Measurements from ENCODE around the gene ZMYM5.
A peak's percentile ranks its signal among the peaks of the same experiment; 100 is the strongest.
"Not testable (repeated sequence)": the region's sequence is repeated elsewhere in the genome, so short reads cannot be mapped to it uniquely, and the experiment has no call there.

Gene ZMYM5

DNA sequence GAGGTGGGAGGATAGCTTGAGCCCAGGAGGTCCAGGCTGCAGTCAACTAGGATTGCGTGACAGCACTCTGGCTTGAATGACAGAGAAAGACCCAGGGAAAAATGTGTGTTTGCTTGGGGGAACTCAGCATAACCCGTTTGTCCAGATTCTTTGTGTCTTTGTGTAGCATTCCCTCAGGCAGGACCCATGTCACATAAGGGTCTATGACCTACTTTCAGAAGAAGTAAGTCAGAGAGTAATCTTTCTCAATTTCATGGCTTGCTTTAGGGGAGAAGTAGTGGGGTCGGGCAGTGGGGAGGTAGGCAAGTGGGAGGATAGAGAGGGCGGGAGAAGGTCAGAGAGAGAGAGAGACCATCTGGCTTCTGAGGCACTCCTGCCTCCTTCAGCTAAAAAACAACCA lies 68.8 kb downstream of the ZMYM5 start:
- H3K4me3 Mint-ChIP-seq = no peak overlapping the region
- H3K9me3 Mint-ChIP-seq (ENCODE audit: low read depth) = no peaks in the 10 kb centered on the region
- H3K27ac Mint-ChIP-seq = no peak overlapping the region
- H3K36me3 Mint-ChIP-seq = peaks cover 3% of the 10 kb centered on the region
- no peaks in the 10 kb centered on the region for H3K27me3 Mint-ChIP-seq
- no peaks in the 10 kb centered on the region for H3K4me1 Mint-ChIP-seq (ENCODE audit: low read depth)

DNA sequence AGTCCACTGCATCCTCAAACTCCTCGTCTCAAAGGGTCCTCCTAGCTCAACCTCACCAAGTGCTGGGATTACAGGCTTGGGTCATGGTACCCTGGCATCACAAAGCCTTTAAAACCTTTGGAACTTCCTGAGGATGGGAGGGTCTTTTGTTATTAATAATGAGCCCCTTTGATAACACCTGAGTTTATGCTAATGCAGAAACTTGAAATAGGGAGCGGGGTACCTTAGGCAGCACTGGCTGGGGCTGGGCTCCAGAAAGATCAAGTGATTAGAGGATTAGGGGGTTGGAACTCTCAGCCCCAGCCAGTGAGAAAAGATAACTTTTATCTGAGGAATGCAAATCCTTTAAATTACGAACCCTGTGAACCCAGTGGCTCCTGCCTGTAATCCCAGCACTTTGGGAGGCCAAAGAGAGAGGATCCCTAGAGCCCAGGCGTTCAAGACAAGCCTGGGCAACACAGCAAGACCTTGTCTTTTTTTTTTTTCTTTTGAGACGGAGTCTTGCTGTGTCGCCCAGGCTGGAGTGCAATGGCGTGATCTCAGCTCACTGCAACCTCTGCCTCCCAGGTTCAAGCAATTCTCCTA lies 71.4 kb downstream of the ZMYM5 start:
- Mint-ChIP-seq H3K27ac (no peak overlapping the region), H3K4me3 (no peak overlapping the region), H3K4me1 (ENCODE audit: low read depth) (no peaks in the 10 kb centered on the region), H3K9me3 (ENCODE audit: low read depth) (no peaks in the 10 kb centered on the region), H3K36me3 (no peaks in the 10 kb centered on the region), H3K27me3 (no peaks in the 10 kb centered on the region)

DNA sequence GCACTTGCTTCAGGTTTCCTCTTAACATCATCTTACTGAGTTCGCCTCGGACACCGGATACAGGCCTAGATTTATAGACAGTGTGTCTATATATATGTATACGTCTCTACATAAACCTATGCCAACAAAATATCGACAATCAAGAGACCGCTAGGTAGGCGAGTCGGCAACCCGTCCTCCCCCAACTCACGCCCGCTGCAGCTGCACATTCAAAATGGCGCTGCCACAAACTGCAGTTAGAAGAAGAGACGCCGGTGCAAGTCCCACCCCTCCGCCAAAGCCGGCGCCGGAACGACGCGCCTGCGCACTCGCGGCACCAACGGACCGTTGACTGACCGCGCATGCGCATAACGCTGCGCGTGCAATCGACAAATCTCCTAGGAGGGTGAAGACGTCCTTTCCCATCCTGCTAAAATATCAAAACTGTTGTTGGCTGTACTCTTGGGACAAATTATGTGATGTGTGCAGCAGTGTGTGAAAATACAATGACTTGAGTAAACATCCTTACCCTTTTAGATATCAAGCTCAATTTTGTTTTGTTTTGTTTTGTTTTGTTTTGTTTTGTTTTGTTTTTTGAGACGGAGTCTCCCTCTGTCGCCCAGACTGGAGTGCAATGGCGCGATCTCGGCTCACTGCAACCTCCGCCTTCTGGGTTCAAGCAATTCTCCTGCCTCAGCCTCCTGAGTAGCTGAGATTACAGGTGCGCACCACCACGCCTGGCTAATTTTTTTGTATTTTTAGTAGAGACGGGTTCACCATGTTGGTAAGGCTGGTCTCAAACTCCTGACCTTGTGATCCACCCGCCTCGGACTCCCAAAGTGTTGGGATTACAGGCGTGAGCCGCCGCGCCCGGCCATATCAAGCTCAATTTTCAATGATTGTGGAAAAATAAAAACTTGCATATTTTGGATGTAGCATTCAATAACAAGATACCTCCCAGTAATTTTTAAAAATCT lies 80.4 kb downstream of the ZMYM5 start, which contains the start of gene PSPC1:
Gene PSPC1 (minus strand): TSS at position 219 of the 956 bp plus-strand sequence. CDS start 188 bp downstream, at position 31.
- not testable (repeated sequence) for H3K9me3 Mint-ChIP-seq (ENCODE audit: low read depth); H3K36me3 Mint-ChIP-seq; H3K27me3 Mint-ChIP-seq; H3K4me1 Mint-ChIP-seq (ENCODE audit: low read depth)
- Mint-ChIP-seq H3K4me3 (peak within 1 kb of the TSS; percentile 98), H3K27ac (peak within 1 kb of the TSS; percentile 99)

DNA sequence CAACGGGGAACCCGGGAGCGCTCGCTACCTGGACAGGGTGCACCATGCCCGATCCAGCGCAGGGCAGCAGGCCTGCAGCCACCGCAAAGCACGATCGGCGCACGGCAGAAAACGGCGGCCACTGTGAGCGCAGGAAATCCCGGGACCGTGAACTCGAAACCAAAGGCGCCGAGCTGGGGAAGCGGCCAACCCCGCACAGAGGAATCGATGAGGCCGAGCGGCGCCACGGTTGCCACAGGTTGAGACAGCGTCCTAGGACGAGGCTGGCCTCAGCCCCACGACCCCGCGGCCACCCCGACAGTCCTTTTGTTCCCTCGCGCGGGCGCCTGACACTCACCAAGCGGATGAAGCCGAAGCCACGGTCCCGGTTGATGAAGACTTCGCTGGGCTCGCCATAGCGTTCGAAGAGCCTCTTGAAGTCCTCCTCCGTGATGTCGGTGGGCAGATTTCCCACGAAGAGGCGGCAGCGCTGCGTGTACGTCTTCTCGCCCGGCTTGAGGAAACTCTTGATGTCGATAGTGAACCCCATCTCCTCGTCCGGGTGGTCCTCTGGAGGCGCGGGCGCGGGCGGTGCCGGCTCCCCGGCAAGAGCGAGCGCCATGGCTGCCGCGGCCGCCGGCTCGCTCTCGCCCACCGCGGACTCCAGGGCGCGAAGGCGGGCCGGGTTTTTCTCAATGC lies 81.3 kb downstream of the ZMYM5 start:
- H3K36me3 Mint-ChIP-seq = peaks cover 2% of the 10 kb centered on the region
- peak overlapping the region; percentile 98 for H3K4me3 Mint-ChIP-seq
- peaks cover 6% of the 10 kb centered on the region for H3K4me1 Mint-ChIP-seq (ENCODE audit: low read depth)
- H3K27ac Mint-ChIP-seq = peak overlapping the region; percentile 99
- H3K27me3 Mint-ChIP-seq = no peaks in the 10 kb centered on the region
- no peaks in the 10 kb centered on the region for H3K9me3 Mint-ChIP-seq (ENCODE audit: low read depth)

DNA sequence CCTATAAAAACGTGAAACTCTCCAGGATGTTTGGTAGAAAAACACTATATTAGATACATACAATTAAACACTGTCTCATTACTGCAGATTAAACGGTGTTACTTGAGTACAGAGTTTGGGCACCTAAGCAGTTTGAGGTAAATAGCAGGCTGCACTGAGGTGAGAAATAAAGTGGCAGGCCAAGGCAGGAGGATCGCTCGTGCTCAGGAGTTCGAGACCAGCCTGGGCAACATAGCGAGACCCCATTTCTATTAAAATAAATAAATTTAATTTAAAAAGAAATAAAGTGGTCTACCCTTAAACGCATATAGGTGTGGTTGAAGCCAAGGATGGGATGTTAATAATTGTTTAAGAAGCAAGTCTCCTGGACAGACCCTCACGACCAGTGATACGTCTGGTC lies 81.9 kb downstream of the ZMYM5 start:
- H3K36me3 Mint-ChIP-seq = peaks cover 2% of the 10 kb centered on the region
- H3K9me3 Mint-ChIP-seq (ENCODE audit: low read depth) = no peaks in the 10 kb centered on the region
- H3K4me1 Mint-ChIP-seq (ENCODE audit: low read depth) = peaks cover 6% of the 10 kb centered on the region
- no peaks in the 10 kb centered on the region for H3K27me3 Mint-ChIP-seq
- H3K4me3 Mint-ChIP-seq = peak overlapping the region; percentile 98
- peak overlapping the region; percentile 73 for H3K27ac Mint-ChIP-seq

DNA sequence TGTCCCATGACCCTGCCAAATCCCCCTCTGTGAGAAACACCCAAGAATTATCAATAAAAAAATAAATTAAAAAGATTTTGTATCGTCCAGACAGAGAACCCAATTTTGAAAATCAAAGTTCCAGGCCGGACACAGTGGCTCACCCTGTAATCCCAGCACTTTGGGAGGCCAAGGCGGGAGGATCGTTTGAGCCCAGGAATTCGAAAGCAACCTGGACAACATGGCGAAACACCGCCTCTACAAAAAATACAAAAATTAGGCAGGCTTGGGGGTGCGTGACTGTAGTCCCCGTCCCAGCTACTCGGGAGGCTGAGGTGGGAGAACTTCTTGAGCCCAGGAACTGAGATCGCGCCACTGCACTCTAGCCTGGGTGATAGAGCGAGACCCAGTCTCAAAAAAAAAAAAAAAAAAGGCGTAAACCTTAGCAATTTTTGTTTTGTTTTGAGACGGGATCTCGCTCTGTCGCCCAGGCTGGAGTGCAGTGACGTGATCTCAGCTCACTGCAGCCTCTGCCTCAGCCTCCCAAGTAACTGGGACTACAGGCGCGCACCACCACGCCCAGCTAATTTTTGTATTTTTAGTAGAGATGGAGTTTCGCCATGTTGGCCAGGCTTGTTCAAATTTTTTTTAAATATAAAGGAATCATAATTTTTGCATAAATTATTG lies 82.6 kb downstream of the ZMYM5 start:
- H3K4me1 Mint-ChIP-seq (ENCODE audit: low read depth); H3K9me3 Mint-ChIP-seq (ENCODE audit: low read depth); H3K36me3 Mint-ChIP-seq; H3K27me3 Mint-ChIP-seq: not testable (repeated sequence)
- peak overlapping the region; percentile 98 for H3K4me3 Mint-ChIP-seq
- H3K27ac Mint-ChIP-seq = peak overlapping the region; percentile 66
